PFSK-1 (cell line): Measurements from ENCODE around the gene EXOSC2.

Source experiments
- POLR2AphosphoS5 ChIP-seq: IDR thresholded peaks from 2 replicates; pipeline ENCODE4 v1.6.1; 2012; ENCODE audit warnings: low read depth, mild to moderate bottlenecking, control low read depth, low read length, moderate library complexity
- TAF1 ChIP-seq: IDR thresholded peaks from 2 replicates; pipeline ENCODE4 v1.6.1; 2012; ENCODE audit warnings: low read length, control low read depth, borderline replicate concordance; ENCODE audit not compliant: insufficient read depth

GRCh38 chr9:130740218-130741023, 46.8 kb downstream of the EXOSC2 start:
- TF ChIP-seq TAF1 (no peak), POLR2AphosphoS5 (no peak)
